ENCODE measurements around the gene ZNF839. TPM values are rescaled to one million over a fixed set of nuclear protein-coding genes. Genes with fewer than 3 reads are reported as not detected.
"Not testable (repeated sequence)": the region's sequence is repeated elsewhere in the genome, so short reads cannot be mapped to it uniquely, and the experiment has no call there.

ZNF839 gene
- total RNA-seq, 1 donor from 2014 or later = 17.3 TPM

DNA sequence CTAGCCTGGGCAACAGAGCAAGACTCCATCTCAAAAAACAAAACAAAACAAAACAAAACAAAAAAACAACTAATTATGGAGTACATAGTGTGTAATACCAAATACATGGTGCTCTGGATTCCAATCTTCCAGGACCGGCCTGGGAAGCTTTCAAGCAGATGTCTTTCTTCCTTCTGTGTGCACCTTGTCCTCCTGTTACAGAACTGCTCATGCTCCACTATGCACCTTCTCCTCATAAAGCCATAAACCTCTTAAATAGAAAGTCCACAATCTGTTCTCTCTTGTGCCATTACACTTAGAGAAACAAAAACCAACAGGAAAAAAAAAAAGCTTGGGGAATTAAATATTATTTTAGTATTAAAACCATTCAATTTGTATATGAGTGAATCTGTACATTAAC lies 27.1 kb upstream of the ZNF839 start:
- no peaks in the 10 kb centered on the region for H3K4me1 Mint-ChIP-seq (ENCODE audit: low read depth)
- DNase-seq (ENCODE audit: low spot score) = no peak
- H3K4me3 Mint-ChIP-seq (ENCODE audit: low read depth) = no peak overlapping the region
- no peaks in the 10 kb centered on the region for H3K9me3 Mint-ChIP-seq
- no peak overlapping the region for H3K27ac Mint-ChIP-seq
- no peaks in the 10 kb centered on the region for H3K36me3 Mint-ChIP-seq (ENCODE audit: low read depth)
- peaks cover 2% of the 10 kb centered on the region for H3K27me3 Mint-ChIP-seq (ENCODE audit: low read depth)
- intact Hi-C loops (cut with micrococcal nuclease) = no loop called here

DNA sequence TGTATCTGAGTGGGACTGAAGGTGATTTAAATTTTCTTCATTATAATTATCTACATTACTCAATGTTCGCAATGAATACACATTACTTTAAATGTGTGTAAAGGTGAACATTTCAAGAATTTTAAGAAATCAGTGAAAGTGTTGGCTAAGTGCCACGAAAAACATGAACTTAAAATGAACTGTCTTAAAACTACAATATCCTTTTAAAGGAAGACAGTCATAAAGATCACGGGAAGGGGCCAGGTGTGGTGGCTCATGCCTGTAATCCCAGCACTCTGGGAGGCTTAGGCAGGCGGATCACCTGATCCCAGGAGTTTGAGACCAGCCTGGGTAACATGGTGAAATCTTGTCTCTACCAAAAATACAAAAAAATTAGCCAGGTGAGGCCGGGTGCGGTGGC lies 25.8 kb upstream of the ZNF839 start:
- Mint-ChIP-seq H3K27me3 (ENCODE audit: low read depth) (peaks cover 2% of the 10 kb centered on the region), H3K4me3 (ENCODE audit: low read depth) (no peak overlapping the region), H3K36me3 (ENCODE audit: low read depth) (no peaks in the 10 kb centered on the region), H3K27ac (no peak overlapping the region), H3K9me3 (no peaks in the 10 kb centered on the region), H3K4me1 (ENCODE audit: low read depth) (peaks cover 2% of the 10 kb centered on the region)
- intact Hi-C loops (cut with micrococcal nuclease) = no loop called here
- DNase-seq (ENCODE audit: low spot score) = no peak

DNA sequence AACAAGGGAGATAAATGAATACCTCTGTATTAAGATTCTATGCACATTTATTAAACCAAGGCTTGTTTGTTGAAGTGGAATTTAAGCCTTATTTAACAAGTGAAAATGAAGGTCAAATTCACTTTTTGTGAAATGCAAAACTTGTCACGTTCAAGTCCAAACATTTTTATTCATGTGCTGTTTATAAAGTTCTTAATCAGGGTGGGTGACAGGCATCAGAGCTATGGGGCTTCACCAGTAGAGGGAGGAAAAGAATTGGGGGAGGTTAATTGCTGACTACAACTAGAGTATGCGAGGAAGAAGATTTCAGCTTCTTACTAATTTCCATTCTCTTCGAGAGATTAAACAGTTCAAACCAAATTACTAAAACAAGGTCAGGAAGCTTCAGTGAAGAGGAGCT lies 24.3 kb upstream of the ZNF839 start:
- no peak overlapping the region for H3K27ac Mint-ChIP-seq

DNA sequence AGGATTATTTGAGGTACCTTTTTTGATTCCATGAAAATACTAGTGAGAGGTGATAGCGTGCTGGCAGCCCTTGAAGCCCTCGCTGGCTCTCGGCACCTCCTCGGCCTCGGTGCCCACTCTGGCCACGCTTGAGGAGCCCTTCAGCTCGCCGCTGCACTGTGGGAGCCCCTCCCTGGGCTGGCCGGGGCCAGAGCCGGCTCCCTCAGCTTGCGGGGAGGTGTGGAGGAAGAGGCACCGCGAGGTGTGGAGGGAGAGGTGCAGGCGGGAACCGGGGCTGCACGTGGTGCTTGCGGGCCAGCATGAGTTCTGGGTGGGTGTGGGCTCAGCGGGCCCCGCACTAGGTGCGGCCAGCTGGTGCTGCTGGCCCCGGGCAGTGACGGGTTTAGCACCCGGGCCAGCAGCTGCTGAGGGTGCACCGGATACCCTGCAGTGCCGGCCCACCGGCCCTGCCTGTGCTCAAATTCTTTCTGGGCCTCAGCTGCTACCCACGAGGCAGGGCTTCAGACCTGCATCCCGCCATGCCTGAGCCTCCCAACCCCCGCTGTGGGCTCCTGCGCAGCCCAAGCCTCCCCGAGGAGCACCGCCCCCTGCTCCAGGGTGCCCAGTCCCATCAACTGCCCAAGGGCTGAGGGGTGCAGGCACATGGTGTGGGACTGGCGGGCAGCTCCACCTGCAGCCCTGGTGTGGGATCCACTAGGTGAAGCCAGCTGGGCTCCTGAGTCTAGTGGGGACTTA lies 21.9 kb upstream of the ZNF839 start:
- peaks cover 2% of the 10 kb centered on the region for H3K4me1 Mint-ChIP-seq (ENCODE audit: low read depth)
- no peak overlapping the region for H3K4me3 Mint-ChIP-seq (ENCODE audit: low read depth)
- H3K9me3 Mint-ChIP-seq = no peaks in the 10 kb centered on the region
- peaks cover 2% of the 10 kb centered on the region for H3K27me3 Mint-ChIP-seq (ENCODE audit: low read depth)
- intact Hi-C loops (cut with micrococcal nuclease) = no loop called here
- no peak for DNase-seq (ENCODE audit: low spot score)
- no peaks in the 10 kb centered on the region for H3K36me3 Mint-ChIP-seq (ENCODE audit: low read depth)
- H3K27ac Mint-ChIP-seq = no peak overlapping the region

More for the DNA sequence above, 24.3 kb upstream of the ZNF839 start:
- no peaks in the 10 kb centered on the region for H3K36me3 Mint-ChIP-seq (ENCODE audit: low read depth)
- no peak for DNase-seq (ENCODE audit: low spot score)
- H3K4me1 Mint-ChIP-seq (ENCODE audit: low read depth) = peaks cover 2% of the 10 kb centered on the region
- intact Hi-C loops (cut with micrococcal nuclease) = no loop called here
- no peak overlapping the region for H3K4me3 Mint-ChIP-seq (ENCODE audit: low read depth)
- H3K27me3 Mint-ChIP-seq (ENCODE audit: low read depth) = peaks cover 2% of the 10 kb centered on the region
- H3K9me3 Mint-ChIP-seq = no peaks in the 10 kb centered on the region

DNA sequence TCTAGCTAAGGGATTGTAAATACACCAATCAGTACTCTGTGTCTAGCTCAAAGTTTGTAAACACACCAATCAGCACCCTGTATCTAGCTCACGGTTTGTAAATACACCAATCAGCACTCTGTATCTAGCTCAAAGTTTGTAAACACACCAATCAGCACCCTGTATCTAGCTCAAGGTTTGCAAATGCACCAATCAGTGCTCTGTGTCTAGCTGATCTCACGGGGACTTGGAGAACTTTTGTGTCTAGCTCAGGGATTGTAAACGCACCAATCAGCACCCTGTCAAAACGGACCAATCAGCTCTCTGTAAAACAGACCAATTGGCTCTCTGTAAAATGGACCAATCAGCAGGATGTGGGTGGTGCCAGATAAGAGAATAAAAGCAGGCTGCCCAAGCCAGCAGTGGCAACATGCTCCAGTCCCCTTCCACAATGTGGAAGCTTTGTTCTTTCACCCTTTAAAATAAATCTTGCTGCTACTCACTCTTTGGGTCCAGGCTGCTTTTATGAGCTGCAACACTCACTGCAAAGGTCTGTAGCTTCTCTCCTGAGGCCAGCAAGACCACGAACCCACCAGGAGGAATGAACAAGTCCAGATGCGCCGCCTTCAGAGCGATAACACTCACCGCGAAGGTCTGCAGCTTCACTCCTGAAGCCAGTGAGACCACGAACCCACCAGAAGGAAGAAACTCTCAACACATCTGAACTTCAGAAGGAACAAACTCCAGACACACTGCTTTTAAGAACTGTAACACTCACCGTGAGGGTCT lies 21.1 kb upstream of the ZNF839 start:
- H3K36me3 Mint-ChIP-seq (ENCODE audit: low read depth); DNase-seq (ENCODE audit: low spot score); H3K27ac Mint-ChIP-seq; H3K9me3 Mint-ChIP-seq; intact Hi-C loops (cut with micrococcal nuclease); H3K4me1 Mint-ChIP-seq (ENCODE audit: low read depth); H3K27me3 Mint-ChIP-seq (ENCODE audit: low read depth); H3K4me3 Mint-ChIP-seq (ENCODE audit: low read depth): not testable (repeated sequence)

DNA sequence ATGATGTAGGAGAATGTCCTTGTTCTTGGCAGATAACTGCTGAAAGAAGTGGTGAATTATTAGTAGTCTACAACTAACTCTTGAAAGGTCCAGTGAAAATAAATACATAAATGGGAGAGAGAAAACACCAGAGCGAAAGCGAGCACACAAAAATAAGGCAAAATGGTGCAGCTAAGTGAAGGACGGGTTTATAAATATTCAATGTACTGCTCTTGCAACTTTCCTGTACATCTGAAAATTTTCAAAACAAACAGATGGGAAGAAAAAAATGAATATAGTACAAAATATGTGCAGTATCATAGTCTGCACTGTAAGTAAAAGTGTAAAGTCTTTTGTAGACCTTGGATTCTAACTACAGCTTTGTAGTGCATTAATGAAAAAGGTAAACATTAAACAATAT lies 15.9 kb upstream of the ZNF839 start:
- intact Hi-C loops (cut with micrococcal nuclease) = no loop called here
- Mint-ChIP-seq H3K27me3 (ENCODE audit: low read depth) (peaks cover 16% of the 10 kb centered on the region), H3K4me1 (ENCODE audit: low read depth) (peaks cover 11% of the 10 kb centered on the region), H3K27ac (no peak overlapping the region), H3K9me3 (no peaks in the 10 kb centered on the region), H3K36me3 (ENCODE audit: low read depth) (no peaks in the 10 kb centered on the region), H3K4me3 (ENCODE audit: low read depth) (peak overlapping the region; percentile 70)
- DNase-seq (ENCODE audit: low spot score) = no peak

DNA sequence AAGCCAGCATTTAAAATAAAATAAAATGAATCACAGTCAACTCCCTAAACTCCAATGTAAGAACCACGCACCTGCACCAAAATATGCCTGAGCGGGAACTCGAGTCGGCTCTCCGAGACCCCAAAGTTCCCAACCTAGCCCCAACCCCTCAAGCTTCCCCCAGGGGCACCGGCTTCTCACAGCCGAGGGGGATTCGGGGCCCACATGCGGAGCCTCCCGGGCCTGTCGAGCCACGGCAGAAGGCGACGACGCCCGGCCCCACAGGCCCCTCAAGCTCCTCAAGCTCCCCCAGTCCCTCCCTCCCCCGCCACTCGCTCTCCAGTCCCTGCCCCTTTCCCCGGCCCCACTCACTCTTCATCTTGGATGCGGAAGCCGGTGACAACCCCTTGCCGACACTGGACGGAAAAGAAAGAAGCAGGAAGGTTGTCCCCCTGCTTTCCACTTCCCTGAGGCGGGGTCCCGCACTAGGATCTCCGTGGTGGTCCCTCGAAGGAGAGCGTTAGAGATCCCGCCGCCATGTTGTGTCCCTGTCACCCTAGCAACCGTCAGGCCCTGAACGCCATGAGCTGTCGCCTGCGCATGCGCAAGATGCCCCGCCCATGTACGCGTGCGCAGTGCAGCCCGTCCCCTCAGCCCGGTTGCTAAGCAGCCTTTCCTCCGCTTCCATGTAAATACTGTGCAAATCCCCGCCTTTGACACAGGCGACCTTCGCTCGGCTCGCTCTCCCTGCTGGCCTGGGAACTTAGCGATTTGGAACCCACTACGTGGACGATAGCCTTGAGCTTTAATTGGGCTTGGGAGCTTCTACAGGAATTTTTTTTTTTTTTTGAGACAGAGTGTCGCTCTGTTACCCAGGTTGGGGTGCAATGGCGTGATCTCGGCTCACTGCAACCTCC lies 14.7 kb upstream of the ZNF839 start, which contains the start of gene MOK:
Gene MOK, minus strand, starts transcription at position 554 of the 896 bp plus-strand sequence. Its CDS starts 196 bp downstream, at position 358.
- H3K27ac Mint-ChIP-seq = peak within 1 kb of the TSS; percentile 92
- H3K27me3 Mint-ChIP-seq (ENCODE audit: low read depth) = peaks cover 16% of the 10 kb centered on the region
- intact Hi-C loops (cut with micrococcal nuclease) = loop anchor here (1.0 kb wide), 3 partner anchors 9 to 166 kb away; partner anchors contain the start of genes WDR20 and ZNF839
- H3K4me1 Mint-ChIP-seq (ENCODE audit: low read depth) = peaks cover 11% of the 10 kb centered on the region
- H3K4me3 Mint-ChIP-seq (ENCODE audit: low read depth) = peak within 1 kb of the TSS; percentile 92
- DNase-seq (ENCODE audit: low spot score) = peak; percentile 98
- H3K36me3 Mint-ChIP-seq (ENCODE audit: low read depth) = no peaks in the 10 kb centered on the region
- no peaks in the 10 kb centered on the region for H3K9me3 Mint-ChIP-seq

DNA sequence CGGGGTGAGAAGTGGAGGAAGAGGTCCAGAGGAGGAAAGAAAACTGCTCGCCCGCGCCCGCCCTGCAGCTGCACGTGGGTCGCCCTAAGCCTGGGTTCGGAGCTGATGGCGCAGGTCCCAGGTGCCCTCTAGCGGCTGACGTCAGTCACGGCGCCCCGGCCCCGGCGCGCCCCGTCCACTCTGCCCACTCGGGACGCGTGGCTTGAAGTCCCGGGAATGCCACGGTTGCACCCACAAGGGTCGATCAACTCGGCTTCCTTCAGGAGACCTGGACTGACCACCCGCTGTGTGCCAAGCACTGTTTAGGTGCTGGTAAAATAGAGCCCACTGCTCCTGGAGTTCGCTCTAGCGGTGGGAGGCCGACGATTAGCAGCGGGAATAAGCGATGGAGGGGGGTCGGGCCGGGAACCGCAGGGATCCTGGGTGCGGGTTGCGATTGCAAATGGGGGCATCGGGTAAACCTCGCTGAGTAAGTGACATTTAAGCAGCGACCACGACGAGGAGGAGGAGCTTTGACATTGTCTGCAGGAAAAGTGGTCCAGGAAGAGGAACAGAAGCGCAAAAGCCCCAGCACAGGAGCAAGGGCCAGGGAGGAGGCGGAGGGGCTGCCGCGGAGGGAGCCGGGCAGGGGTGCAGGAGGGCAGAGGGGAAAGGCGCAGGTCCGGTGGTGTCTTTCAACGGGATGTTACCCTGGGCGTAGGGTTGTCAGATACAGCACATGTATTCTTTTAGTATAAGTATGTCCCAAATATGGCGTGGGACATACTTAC lies 5.1 kb upstream of the ZNF839 start:
- H3K36me3 Mint-ChIP-seq (ENCODE audit: low read depth) = no peaks in the 10 kb centered on the region
- no peaks in the 10 kb centered on the region for H3K27me3 Mint-ChIP-seq (ENCODE audit: low read depth)
- H3K4me3 Mint-ChIP-seq (ENCODE audit: low read depth) = peak overlapping the region; percentile 83
- DNase-seq (ENCODE audit: low spot score) = peak; percentile 72
- H3K4me1 Mint-ChIP-seq (ENCODE audit: low read depth) = peaks cover 37% of the 10 kb centered on the region
- intact Hi-C loops (cut with micrococcal nuclease) = loop anchor here (1.0 to 5.0 kb wide), 10 partner anchors 9 to 1018 kb away; partner anchors contain the start of genes EIF5, HSP90AA1, MOK and RCOR1
- H3K9me3 Mint-ChIP-seq = no peaks in the 10 kb centered on the region
- peak overlapping the region; percentile 72 for H3K27ac Mint-ChIP-seq

DNA sequence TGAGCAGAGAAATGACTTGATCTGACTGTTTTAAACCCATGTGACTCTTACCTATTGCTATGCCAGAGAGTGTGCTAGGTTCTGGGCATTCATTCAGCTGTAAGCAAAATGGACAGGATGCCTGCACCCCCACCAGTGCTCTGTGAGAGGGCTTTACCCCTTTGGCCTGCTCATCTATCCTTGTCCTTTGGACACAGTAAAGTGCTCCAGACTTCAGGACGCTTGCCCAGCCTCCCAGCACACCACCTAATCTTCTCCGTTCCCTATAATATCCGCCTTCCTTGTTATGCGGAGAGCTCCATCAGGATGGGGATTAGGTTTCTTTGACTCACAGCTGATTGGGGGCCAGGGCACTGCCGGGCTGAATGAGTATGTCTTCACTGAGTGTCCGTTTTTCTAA lies 4.4 kb upstream of the ZNF839 start:
- Mint-ChIP-seq H3K27ac (no peak overlapping the region), H3K36me3 (ENCODE audit: low read depth) (no peaks in the 10 kb centered on the region), H3K27me3 (ENCODE audit: low read depth) (no peaks in the 10 kb centered on the region), H3K9me3 (no peaks in the 10 kb centered on the region), H3K4me1 (ENCODE audit: low read depth) (peaks cover 38% of the 10 kb centered on the region), H3K4me3 (ENCODE audit: low read depth) (peak overlapping the region; percentile 83)
- intact Hi-C loops (cut with micrococcal nuclease) = loop anchor here (2.0 to 5.0 kb wide), 7 partner anchors 178 to 1017 kb away; partner anchors contain the start of genes EIF5, HSP90AA1, RCOR1 and WDR20
- no peak for DNase-seq (ENCODE audit: low spot score)

DNA sequence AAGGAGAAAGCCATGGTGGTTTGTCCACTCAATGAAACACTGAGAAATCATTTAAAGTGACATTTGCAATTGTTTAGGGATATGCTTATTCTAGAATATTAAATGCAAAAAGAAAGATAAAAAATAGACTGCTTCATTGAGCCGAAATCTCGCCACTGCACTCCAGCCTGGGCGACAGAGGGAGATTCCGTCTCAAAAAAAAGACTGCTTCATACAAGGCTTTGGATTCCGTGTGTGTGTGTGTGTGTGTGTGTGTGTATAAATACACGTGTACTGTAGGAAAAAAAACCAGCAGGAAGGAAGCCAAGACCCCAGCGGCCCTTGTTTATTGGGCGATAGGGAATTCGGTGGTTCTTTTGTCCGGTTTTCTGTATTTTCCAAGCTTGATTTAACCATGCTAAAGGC lies 3.2 kb upstream of the ZNF839 start:
- Mint-ChIP-seq H3K4me1 (ENCODE audit: low read depth) (peaks cover 49% of the 10 kb centered on the region), H3K36me3 (ENCODE audit: low read depth) (no peaks in the 10 kb centered on the region), H3K27ac (peak overlapping the region; percentile 8), H3K4me3 (ENCODE audit: low read depth) (peak overlapping the region; percentile 83), H3K27me3 (ENCODE audit: low read depth) (no peaks in the 10 kb centered on the region), H3K9me3 (no peaks in the 10 kb centered on the region)
- intact Hi-C loops (cut with micrococcal nuclease) = loop anchor here (2.0 to 5.0 kb wide), 7 partner anchors 179 to 1016 kb away; partner anchors contain the start of genes EIF5, RCOR1 and WDR20
- DNase-seq (ENCODE audit: low spot score) = no peak

DNA sequence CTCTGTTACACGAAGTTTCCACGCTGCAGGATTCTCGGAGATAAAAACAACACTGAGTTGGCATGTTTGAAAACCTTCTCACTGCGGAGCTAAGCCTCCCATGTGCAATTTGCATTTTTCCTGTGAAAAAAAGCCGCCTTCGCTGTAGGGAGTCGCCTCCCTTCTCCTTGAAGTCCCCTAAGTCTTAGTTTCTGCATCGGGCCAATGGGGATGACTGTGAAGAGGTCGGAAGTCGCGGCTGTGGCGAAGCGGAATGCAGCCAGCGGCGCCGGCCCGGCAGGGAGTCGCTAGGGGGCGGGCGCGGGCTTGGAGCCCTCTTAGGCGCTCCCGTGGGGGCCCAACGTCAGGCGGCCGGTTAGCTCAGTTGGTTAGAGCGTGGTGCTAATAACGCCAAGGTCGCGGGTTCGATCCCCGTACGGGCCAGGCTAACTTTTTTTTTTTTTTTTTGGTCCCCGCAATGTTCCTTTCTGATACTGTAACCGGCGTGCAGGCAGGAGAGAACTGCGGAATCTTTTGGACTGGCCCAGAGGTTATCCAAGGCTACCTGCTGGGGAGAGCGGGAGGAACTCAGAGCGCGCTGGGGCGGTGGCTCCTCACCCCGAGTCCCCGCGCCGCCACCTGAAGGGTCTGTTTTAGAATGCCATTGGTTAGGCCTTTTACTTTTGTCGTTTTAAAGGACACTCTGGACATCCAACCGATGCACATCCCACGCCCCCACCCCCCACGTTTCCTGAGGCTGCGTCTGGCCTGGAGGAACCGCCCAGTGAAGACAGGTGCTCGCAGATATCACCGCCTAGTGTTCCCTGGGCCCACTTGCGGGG lies 2.6 kb upstream of the ZNF839 start:
- Mint-ChIP-seq H3K4me3 (ENCODE audit: low read depth) (peak overlapping the region; percentile 83), H3K9me3 (no peaks in the 10 kb centered on the region), H3K27me3 (ENCODE audit: low read depth) (no peaks in the 10 kb centered on the region), H3K27ac (peak overlapping the region; percentile 89), H3K4me1 (ENCODE audit: low read depth) (peaks cover 53% of the 10 kb centered on the region), H3K36me3 (ENCODE audit: low read depth) (peaks cover 3% of the 10 kb centered on the region)
- intact Hi-C loops (cut with micrococcal nuclease) = loop anchor here (2.0 to 5.0 kb wide), 7 partner anchors 180 to 1015 kb away; partner anchors contain the start of genes EIF5, RCOR1 and WDR20
- DNase-seq (ENCODE audit: low spot score) = peak; percentile 91
